Psoas muscle (tissue), 8 donors: Measurements from ENCODE around the gene THBS2. TPM values are rescaled to one million over a fixed set of nuclear protein-coding genes. Genes with fewer than 3 reads are reported as not detected.

Source experiments
- ATAC-seq, 4 donors: fragments of 200-7000 bp; cut with Tn5 transposase; one replicate each; pipeline ENCODE4 v1.9.1; 2020; ENCODE audit warnings: moderate library complexity in 3 of 4, mild to moderate bottlenecking in 2 of 4
- DNase-seq, 2 donors: peaks; one replicate each; pipeline ENCODE4 v3.0.0-alpha.2; 2020
- H3K27ac ChIP-seq: fragments of 200-600 bp; one replicate; pipeline ENCODE4 v1.8.0; 2022
- H3K27me3 ChIP-seq, 3 donors: fragments of 200-600 bp in 1 of 3; one replicate each; pipeline versions ENCODE4 v1.6.1 to v1.8.0; 2013 to 2022; ENCODE audit warnings: low read length in 2 of 3, mild to moderate bottlenecking in 2 of 3, moderate library complexity in 1 of 3; ENCODE audit not compliant: insufficient read depth in 3 of 3
- H3K36me3 ChIP-seq, 2 donors: fragments of 200-600 bp in 1 of 2; one replicate each; pipeline versions ENCODE4 v1.6.1 to v1.8.0; 2013 to 2022; ENCODE audit warnings: low read depth in 1 of 2, mild to moderate bottlenecking in 1 of 2, moderate library complexity in 1 of 2; ENCODE audit not compliant: insufficient read depth in 1 of 2
- H3K4me1 ChIP-seq: fragments of 200-600 bp; one replicate; pipeline ENCODE4 v1.8.0; 2022
- H3K4me3 ChIP-seq: fragments of 200-600 bp; one replicate; pipeline ENCODE4 v1.8.0; 2022; ENCODE audit warnings: mild to moderate bottlenecking
- H3K9me3 ChIP-seq: fragments of 200-600 bp; one replicate; pipeline ENCODE4 v1.8.0; 2022
- WGBS, 3 donors: extraction: QIAGEN DNeasy Blood & Tissue Kit; methylation state at CpG; one replicate each; pipeline versions ENCODE4 v1.1.6 to v1.1.7; 2013; 5-methylcytosine and 5-hydroxymethylcytosine counted together
- intact Hi-C, 2 donors: fragments of 100-400 bp; cut with DNase I; formaldehyde crosslinking; loops; one replicate each; pipeline versions ENCODE4 v1.11.0 to v1.14.2; 2022
- polyA plus RNA-seq, 3 donors: library from polyadenylated mRNA; stranded (reverse); fragments of 200-250 nt; gene quantifications; one replicate each; pipeline ENCODE4 v1.2.3, GENCODE V29; 2013
- total RNA-seq, 4 donors: library from RNA; stranded (reverse); fragmentation: NEBNext Ultra II Directional in 2 of 4; extraction: Animal tissue kit (Norgen Biotek cat#: 25700) in 2 of 4; gene quantifications; one replicate each; pipeline versions ENCODE4 v1.2.1 to v1.2.4, GENCODE V29; 2021 to 2023
- TF ChIP-seq, protein P1 (sequence below): fragments of 200-600 bp; IDR thresholded peaks from one replicate; pipeline ENCODE4 v1.8.0; 2022; ENCODE audit warnings: antibody characterized with exemption
- donor health status: healthy with polysubstance abuse.
- donor health status: DM: no; HTN: no; CAD: no; lungs with moderate emphysema.
- donor health status: Bipolar disorder and iron deficiency.
- donor health status: healthy.
- donor health status: DM: yes; HTN: yes; CAD: no.
- donor health status: DM: no; HTN: no; CAD: no.
- donor health status: DM: no; HTN: no; CAD: no.
- donor health status: DM: yes; HTN: yes; CAD: no.

Gene THBS2
- total and polyA plus RNA-seq, 7 donors = 0.49 to 9.4 (median 1.6) TPM

DNA sequence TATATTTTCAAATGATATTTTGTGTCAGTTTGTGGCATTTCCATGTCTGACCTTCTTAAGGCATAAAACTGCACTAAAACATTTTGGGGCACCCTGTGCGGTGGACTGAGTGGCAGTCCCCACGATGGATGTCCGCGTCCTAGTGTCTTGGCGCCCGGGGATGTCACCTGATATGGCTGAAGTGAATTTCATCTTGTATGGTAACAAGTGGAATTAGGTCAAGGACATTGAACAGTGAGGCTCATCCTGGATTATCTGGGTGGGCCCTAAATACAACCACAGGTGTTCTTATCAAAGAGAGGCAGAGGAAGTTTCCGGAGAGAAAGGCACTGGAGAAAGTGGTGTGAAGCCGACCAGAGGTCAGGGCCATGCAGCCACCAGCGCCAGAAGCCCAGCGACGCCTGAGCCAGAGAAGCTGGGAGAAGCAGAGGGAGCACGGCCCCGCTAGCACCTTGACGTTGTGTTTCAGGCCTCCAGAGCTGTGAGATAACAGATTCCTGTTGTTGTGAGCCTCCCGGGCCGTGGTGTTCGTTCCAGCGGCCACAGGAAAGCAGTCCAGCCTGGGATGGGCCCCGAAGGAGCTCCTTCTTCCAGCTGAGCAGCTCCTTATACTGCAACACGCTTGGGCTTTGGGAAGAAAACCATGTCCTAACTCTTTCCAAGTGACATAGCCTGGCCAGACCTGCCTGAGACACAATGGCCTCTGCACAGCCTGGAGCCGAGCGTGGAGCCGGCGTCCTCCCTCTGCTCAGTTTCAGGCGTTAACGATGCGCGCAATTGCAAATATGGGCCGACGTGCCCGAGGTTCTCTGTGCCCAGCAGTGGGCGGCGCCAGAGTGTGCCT, 22.5 kb downstream of the THBS2 start:
- Histone ChIP-seq H3K27ac (no peak overlapping the region), H3K9me3 (no peaks in the 10 kb centered on the region), H3K27me3 (peaks cover 0 to 11% (median 3%) of the 10 kb centered on the region in 3 donors), H3K36me3 (no peaks in the 10 kb centered on the region), H3K4me3 (no peak overlapping the region), H3K4me1 (no peaks in the 10 kb centered on the region)
- DNase-seq (no peak), ATAC-seq (no peak)
- TF ChIP-seq, protein P1, sequence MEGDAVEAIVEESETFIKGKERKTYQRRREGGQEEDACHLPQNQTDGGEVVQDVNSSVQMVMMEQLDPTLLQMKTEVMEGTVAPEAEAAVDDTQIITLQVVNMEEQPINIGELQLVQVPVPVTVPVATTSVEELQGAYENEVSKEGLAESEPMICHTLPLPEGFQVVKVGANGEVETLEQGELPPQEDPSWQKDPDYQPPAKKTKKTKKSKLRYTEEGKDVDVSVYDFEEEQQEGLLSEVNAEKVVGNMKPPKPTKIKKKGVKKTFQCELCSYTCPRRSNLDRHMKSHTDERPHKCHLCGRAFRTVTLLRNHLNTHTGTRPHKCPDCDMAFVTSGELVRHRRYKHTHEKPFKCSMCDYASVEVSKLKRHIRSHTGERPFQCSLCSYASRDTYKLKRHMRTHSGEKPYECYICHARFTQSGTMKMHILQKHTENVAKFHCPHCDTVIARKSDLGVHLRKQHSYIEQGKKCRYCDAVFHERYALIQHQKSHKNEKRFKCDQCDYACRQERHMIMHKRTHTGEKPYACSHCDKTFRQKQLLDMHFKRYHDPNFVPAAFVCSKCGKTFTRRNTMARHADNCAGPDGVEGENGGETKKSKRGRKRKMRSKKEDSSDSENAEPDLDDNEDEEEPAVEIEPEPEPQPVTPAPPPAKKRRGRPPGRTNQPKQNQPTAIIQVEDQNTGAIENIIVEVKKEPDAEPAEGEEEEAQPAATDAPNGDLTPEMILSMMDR = no peak
- 86 to 87% (median 86%) methylated on average over 33 of the region's 33 CpGs for WGBS, 3 donors
- intact Hi-C loops = no loop called here

DNA sequence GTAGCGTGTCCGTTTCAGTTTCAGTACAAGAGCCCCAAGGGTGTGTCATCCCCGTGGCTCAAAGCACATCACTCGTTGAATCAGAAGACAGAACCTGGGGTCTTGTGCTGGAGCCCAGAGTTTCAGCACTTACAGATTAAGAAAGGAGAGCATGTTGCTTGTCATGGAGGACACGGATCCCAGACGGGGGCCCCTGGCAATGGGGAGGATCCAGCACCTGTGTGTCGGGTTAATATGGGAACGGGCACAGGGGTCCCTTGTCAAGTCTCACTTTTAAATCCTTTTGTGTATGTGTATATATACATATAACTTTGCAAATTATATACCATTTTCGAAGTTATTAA, 23.4 kb downstream of the THBS2 start:
- DNase-seq = no peak
- no peak overlapping the region for H3K4me3 ChIP-seq
- peaks cover 0 to 11% (median 3%) of the 10 kb centered on the region in 3 donors for H3K27me3 ChIP-seq
- ATAC-seq = no peak
- TF ChIP-seq, protein P1 = no peak
- no peaks in the 10 kb centered on the region for H3K36me3 ChIP-seq
- no peak overlapping the region for H3K27ac ChIP-seq
- H3K4me1 ChIP-seq = no peaks in the 10 kb centered on the region
- WGBS, 3 donors = 58 to 65% (median 64%) methylated on average over 9 of the region's 9 CpGs
- no peaks in the 10 kb centered on the region for H3K9me3 ChIP-seq
- intact Hi-C loops = no loop called here

DNA sequence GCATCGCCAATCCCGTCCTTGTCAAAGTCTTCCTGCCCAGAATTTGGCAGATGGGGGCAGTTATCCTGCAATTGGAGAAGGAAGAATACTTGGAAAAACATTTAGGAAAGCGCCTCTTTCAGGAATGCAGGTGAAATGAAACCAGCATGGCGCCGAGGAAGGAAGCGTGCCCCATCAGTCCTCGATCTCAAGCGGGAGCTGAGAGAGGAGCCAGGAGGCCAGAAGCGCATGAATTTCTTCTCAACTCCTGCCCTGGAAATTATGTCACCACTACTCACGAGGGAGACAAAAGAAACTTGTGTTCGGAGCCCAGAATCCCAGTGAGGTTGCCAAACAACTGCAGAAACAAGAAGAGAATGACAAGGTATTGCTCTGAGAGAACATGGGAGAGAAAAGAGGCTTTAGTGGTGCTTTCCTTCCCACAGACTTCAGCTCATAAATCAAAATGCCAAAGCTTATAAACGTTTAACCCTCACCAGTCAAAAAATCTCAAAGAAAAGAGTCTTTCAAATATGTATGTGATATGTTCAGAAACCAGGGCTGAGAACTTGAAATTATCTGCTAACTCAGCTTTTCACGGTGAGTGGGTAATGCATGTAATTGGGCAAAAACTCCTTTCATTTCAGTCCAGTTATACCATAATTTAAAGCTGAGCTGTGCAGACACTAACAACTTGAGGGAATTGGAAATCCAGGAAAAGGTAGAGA, 23.9 kb downstream of the THBS2 start:
- DNase-seq (no peak), ATAC-seq (peak in 1 of 4 donors; percentile 35)
- TF ChIP-seq, protein P1 = no peak
- no peaks in the 10 kb centered on the region for H3K36me3 ChIP-seq
- H3K27ac ChIP-seq = no peak overlapping the region
- no peaks in the 10 kb centered on the region for H3K9me3 ChIP-seq
- WGBS, 3 donors = 19 to 31% (median 27%) methylated on average over 13 of the region's 13 CpGs
- no peak overlapping the region for H3K4me3 ChIP-seq
- intact Hi-C loops = no loop called here
- peaks cover 0 to 11% (median 3%) of the 10 kb centered on the region in 3 donors for H3K27me3 ChIP-seq
- no peaks in the 10 kb centered on the region for H3K4me1 ChIP-seq

DNA sequence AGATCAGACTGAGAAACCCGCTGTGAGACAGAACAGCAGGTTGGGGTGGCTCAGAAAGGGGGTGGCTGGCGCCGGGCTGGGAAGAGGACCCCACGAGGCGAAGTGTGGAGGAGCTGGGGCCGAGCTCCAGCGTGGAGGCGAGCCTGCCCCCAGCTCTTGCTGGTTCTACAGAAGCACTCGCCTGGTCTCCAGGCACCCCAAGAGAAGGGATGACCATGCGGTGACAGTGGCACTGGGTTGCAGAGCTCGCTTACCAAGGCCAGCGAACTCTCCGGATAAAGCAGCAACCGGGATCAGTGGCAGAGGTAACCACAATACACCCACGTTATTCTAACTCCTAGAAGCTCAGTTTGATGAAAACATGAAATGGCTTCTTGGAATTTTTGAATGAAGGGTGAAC, 26.5 kb downstream of the THBS2 start:
- no peak for DNase-seq
- no peaks in the 10 kb centered on the region for H3K36me3 ChIP-seq
- 86 to 96% (median 94%) methylated on average over 14 to 15 of the region's 15 CpGs for WGBS, 3 donors
- TF ChIP-seq, protein P1 = no peak
- intact Hi-C loops = no loop called here
- H3K9me3 ChIP-seq = no peaks in the 10 kb centered on the region
- no peaks in the 10 kb centered on the region for H3K4me1 ChIP-seq
- no peak for ATAC-seq
- no peak overlapping the region for H3K4me3 ChIP-seq
- H3K27me3 ChIP-seq = peaks cover 0 to 11% (median 3%) of the 10 kb centered on the region in 3 donors
- H3K27ac ChIP-seq = no peak overlapping the region
